HL-60/S4 (cell line): ENCODE data around the gene CCDC92B.
"Not testable (repeated sequence)": the region's sequence is repeated elsewhere in the genome, so short reads cannot be mapped to it uniquely, and the experiment has no call there.

Source experiments
- in situ Hi-C: fragments of 300-500 bp; cut with MboI; formaldehyde crosslinking; loops from 2 replicates; pipeline ENCODE4 v1.14.3; 2022; ENCODE audit warnings: low sequenced_read_pairs

CCDC92B gene

DNA sequence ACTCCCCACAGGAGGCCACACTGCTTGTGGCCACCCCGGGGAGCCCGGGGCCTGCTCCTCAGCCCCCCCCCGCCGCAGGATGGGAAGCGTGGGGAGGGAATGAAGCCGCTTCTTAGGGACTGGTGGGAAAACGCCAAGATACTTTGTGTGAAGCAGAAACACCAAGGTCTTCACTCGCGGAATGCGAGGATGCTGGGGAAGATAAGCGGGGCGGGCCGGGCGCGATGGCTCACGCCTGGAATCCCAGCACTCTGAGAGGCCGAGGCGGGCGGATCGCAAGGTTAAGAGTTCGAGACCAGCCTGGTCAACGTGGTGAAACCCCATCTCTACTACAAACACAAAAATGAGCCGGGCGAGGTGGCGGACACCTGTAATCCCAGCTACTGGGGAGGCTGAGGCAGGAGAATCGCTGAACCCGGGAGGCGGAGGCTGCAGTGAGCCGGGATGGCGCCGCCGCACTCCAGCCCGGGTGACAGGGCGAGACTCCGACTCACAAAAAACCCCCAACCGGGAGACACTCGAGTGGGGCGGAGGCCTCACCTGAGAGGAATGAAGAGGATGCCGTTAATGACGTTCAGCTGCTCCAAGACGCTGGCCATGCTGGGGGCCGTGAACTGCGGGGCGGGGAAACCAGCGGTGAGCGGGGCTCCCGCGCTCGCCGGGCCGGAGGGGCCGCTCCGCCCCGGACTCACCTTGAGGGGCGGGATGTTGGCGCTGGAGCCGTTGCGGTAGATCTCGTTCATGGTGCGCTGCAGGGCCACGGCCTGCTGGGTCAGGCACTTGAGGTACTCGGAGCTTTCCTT is 58.2 kb downstream of the CCDC92B start:
- in situ Hi-C loops, result no loop called here

DNA sequence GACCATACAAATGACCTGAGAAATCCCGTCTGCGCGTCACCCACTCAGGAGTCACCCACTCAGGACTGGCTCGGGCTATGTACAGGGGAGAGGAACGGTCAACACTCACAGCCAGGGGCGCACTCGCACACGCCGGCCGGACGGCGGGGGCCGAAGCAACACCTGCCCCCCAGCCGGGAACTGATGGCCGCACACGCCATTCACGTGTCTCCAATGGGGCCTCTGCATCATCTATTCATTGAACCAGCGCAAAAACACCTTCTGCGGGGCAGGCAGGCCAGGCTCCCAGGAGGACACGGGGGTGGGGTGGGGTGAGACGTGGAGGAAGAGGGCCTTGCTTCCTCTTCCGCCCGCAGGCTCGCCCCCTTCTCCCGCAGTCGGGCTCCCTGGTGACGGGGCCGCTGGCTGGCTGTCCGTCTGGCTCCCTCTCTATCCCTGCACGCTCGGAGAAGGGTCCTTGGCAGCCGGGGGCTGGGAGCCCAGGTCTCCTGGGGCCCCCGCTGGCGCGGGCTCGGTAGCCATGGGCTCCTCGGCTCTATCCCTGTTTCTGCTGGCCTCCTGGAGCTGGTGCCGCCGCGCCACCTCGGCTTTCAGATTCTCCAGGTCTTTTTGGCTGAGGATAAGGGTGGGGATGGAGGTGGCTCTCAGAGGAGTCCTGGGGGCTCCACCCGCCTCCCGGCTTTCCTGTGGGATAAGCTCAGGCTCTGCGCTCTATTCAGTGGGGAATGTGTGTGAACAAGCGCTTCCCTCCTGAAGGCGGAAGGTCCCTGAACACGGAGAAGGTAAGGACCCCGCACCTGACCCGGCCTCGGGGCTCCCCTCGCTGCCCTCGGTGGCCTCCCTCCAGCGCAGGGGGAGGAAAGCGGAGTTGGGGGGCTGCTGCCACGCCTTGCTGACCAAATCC is 59.0 kb downstream of the CCDC92B start:
- in situ Hi-C loops, result no loop called here

DNA sequence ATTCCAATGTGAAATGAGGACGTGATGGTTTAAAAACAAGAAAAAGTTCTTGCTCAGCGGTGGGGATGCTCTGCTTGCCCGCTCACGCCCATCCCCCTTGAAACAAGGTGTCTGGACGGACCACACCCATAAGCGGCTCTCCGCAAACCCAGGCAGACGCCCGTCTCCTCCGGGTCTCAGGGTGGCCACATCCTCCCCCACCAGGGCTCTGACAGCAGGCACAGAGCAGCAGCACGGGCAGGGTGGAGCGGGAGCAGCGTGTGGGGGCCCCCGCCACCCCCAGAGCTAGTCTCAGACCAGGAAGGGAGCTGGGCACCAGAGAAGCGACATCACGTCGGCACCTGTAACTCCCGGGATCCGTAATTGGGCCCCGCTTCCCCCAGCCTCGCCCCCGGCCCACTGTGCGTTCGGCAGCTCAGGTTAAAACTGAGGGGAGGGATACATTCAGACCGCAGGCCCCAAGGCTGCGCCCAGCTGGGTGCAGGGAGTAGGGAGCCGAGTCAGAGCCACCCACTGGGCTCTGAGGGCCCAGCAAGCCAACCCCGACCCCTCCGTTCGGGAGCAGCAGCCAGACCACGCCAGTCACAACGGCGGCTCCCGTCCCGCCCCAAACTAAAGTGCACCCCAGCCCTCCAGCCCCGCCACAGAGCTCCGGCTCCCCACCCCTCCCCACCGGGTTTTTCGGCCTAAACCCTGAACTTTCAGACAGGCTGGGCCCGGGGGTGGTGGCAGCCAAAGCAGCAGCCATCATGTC is 59.9 kb downstream of the CCDC92B start:
- in situ Hi-C loops, result no loop called here

DNA sequence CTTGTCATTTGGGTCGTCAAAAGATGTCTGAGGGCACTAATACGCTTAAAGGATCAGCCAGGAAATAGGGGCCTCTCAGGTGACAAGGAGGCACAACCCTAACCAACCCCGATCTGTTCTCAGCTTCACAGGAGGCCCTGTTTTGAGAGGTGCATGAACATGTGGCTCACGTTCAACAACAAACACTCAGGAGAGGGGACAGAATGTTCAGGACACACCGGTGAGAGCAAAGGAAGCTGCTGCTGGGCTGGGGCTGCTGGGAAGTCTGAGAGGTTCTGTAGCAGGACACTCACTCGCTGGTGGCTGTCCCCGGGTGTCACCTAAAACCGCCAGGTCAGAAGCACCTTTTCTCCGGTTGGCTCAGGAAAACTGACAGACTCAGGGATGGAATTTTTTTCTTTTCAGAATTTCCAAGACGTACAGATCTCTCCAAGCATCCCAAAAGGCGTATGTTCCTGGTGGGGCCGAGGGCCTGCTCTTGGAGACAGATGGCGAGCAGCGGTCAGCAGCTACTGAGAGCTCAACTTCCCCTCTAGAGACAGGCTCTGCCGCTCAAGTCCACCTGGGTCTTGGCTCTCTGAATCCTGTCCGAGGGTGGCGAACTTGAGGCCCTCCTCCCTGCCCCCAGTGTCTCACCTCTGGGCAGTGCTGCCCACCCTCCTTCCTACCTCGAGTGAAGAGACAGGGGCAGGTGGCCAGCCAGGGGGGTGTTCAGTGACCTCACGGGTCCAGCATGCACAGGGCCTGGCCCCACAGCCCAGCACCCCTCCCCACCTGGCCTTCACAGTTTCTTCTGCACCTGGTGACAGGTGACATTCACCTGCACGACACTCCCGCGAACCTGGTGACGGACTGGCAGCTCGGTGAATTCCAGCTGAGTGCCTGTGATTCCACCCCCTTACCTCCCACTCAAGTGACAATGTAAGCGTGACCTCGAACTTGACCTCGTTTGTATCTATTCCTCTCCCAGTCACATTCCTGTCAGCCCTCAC is 60.8 kb downstream of the CCDC92B start:
- in situ Hi-C loops, result no loop called here

DNA sequence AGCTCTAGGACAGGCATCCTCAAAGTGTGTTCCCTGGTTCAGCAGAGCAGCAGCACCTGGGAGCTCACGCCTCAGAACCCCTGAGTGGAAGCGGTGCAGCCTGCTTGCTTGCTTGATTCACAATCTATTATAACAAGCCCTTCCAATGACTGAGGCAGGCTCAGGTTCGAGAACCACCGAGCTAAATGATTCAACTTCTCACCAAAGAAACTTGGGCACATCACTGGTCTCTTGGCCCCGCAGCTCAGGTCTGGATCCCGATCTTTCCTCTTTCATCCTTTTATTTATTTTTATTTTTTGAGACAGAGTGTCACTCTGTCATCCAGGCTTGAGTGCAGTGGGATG is 62.4 kb downstream of the CCDC92B start:
- in situ Hi-C loops, result no loop called here

DNA sequence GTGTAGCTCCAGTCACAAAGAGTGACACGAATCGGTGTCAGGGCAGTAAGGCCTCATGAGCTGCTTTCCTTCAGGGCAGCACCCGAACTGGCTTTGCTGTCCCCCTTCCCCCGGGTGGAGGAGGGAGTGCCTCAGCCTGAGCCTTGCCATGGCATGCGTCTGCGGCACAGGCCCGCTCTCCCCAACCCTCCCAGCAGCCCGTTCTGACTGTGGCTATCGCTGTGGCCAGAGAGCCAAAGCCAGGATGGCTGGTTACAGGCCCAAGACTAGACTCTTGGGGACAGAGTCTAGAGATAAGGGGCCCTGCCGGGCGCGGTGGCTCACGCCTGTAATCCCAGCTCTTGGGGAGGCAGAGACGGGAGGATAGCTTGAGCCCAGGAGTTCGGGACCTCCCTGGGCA is 63.8 kb downstream of the CCDC92B start:
- in situ Hi-C loops, result no loop called here

DNA sequence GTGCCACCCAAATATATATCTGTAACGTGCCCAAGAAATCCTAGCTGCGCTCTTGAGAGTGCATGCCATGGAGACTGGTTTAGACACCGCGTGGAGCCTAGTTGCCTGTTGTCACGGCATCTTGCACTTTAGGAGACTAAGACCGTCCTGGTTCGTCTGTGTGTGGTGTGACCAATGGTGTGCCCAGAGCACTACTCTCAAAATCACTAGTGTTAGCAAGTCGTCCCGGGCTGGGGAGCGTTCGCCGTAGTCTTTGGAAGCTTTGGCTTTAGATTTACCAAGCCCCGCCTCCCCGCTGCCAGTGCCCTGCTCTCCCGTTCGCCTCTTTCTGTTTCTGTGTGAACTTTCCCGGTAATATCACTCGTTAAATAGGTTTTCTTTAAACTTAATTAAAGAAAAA is 64.9 kb downstream of the CCDC92B start:
- in situ Hi-C loops, result no loop called here

DNA sequence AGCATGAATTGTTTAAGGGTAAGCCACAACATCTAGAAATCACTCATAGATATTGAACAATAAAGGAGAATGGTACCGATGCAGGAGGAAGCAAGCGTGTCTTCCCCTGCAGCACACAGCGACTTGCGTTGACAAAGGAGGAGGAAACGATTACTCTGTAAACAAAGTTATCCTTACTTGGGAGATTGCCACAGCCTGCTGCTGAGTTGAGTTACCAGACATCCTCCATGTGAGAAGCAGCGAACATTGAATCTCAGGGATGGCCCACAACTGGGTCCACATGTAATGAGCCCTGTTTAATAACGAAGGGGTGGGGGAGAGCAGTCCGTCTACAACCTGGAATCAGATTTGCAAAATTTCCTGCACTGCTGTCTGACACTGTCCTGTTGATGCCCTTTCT is 65.5 kb downstream of the CCDC92B start:
- in situ Hi-C loops, result no loop called here

DNA sequence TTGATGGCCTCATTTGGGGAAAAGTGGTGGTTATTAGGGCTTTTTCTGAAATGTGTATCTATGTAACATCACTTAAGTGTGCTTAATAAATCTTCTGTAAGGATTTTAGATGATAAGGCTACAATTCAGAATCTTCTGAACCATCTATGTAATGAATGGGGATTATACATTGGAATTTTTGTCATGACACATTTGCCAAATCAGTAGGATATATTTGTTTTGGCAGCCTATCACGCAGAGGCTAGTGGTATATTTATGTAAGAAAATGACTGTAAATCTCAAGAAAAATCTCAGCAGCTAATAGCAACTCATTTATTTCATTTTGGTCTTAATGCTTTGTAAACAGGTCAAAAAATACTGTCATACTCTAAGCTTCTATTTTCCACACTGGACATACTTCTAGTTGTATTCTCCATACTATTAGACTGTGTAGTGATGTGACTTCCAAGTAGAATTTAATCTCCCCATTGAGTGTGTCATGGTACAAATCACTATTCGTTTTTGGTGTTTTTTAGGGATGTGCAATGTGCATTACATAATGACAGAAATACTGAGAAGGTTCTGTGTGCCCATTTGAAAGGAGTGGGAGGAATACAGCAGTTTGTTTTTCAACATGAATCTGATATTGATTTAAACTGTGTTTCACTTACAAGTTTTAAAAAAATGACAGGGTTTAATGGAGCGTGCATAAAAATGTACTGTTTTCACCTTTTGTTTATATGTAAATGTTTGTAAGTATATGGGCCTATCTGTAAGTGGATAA is 67.1 kb downstream of the CCDC92B start:
- in situ Hi-C loops, result no loop called here

DNA sequence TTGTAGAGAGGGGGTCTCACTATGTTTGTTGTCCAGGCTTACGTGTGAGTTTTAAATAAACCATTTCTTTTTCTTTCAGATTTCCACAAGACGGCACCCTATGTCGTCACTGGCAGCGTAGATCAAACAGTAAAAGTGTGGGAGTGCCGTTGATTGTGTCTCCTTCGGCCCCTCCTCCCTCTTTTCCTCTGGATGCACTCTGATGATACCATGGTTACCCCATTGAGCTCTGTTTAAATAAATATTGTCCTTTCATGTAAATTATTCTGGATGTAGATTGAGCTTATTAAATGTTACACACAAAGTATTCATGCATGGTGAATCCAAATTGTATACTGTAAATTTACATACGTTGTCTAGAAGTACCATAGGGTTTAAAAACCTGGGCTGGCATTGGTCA is 67.8 kb downstream of the CCDC92B start:
- in situ Hi-C loops, result no loop called here

DNA sequence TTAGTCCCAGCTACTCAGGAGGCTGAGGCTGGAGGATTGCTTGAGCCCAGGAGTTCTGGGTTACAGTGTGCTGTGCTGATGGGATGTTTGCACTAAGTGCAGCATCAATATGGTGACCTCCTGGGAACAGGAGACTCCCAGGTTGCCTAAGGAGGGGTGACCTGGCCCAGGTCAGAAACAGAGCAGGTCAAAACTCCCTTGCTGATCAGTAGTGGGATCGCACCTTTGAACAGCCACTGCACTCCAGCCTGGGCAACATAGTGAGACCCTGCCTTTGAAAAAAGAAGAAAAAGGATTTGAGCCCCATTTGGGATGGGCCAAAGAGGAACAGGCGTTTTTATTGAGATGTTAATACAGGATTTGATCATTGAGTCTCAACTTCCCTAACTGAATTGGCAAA is 68.5 kb downstream of the CCDC92B start:
- in situ Hi-C loops, result no loop called here

DNA sequence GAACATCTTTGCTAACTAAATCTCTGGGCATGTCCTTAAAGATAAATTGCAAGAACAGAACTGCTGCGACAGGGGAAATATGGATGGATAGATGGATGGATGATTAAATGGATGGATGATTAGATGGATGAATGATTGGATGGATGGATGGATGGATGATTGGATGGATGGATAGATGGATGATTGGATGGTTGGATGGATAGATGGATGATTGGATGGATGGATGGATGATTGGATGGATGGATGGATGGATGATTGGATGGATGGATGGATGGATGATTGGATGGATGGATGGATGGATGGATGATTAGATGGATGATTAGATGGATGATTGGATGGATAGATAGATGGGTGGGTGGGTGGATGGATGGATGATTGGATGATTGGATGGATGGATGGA is 70.2 kb downstream of the CCDC92B start:
- in situ Hi-C loops, result not testable (repeated sequence)
